Astrocyte (in vitro differentiated cells and primary cell): ENCODE measurements around the gene ZNF99. TPM values are rescaled to one million over a fixed set of nuclear protein-coding genes. Genes with fewer than 3 reads are reported as not detected.
"Not testable (repeated sequence)": the region's sequence is repeated elsewhere in the genome, so short reads cannot be mapped to it uniquely, and the experiment has no call there.

ENCODE experiments used
- DNase-seq: peaks from one replicate; pipeline ENCODE4 v3.0.0-alpha.2; 2010; ENCODE audit warnings: low read depth
- FAIRE-seq: peaks from 2 replicates; lab custom pipeline; 2011; peaks lifted over from hg19 to GRCh38; lab: Jason Lieb, UNC
- H2AFZ ChIP-seq: 2 replicates; pipeline ENCODE4 v1.6.0; 2012; ENCODE audit warnings: low read depth, low read length, inconsistent platforms
- H3K27ac ChIP-seq: 2 replicates; pipeline ENCODE4 v1.5.1; 2011; ENCODE audit warnings: low read depth, low read length, inconsistent platforms
- H3K27me3 ChIP-seq: 2 replicates; pipeline ENCODE4 v1.6.0; 2011; ENCODE audit warnings: low read length, inconsistent platforms; ENCODE audit not compliant: insufficient read depth
- H3K36me3 ChIP-seq: 2 replicates; pipeline ENCODE4 v1.5.1; 2011; ENCODE audit warnings: low read length, inconsistent platforms; ENCODE audit not compliant: insufficient read depth
- H3K4me1 ChIP-seq: 2 replicates; pipeline ENCODE4 v1.5.1; 2011; ENCODE audit warnings: low read length, inconsistent platforms; ENCODE audit not compliant: insufficient read depth
- H3K4me2 ChIP-seq: 2 replicates; pipeline ENCODE4 v1.6.0; 2012; ENCODE audit warnings: low read length, inconsistent platforms
- H3K4me3 ChIP-seq: 2 replicates; pipeline ENCODE4 v1.5.1; 2011; ENCODE audit warnings: low read depth, mild to moderate bottlenecking, low read length, inconsistent platforms; ENCODE audit not compliant: insufficient read depth
- H3K79me2 ChIP-seq: 2 replicates; pipeline ENCODE4 v1.6.0; 2012; ENCODE audit warnings: mild to moderate bottlenecking, low read length, inconsistent platforms; ENCODE audit not compliant: insufficient read depth
- H3K9ac ChIP-seq: 2 replicates; pipeline ENCODE4 v1.6.0; 2012; ENCODE audit warnings: mild to moderate bottlenecking, low read length, inconsistent platforms
- H3K9me3 ChIP-seq: 2 replicates; pipeline ENCODE4 v1.5.1; 2012; ENCODE audit warnings: low read depth, mild to moderate bottlenecking, low read length, inconsistent platforms; ENCODE audit not compliant: insufficient read depth
- H4K20me1 ChIP-seq: 2 replicates; pipeline ENCODE4 v1.6.0; 2012; ENCODE audit warnings: low read length, inconsistent platforms; ENCODE audit not compliant: insufficient read depth
- H3K27ac Mint-ChIP-seq: one replicate; pipeline ENCODE4 v1.8.0; 2021; ENCODE audit warnings: mild to moderate bottlenecking, mixed read lengths; ENCODE audit not compliant: unreplicated experiment
- H3K27me3 Mint-ChIP-seq: one replicate; pipeline ENCODE4 v1.8.0; 2021; ENCODE audit warnings: low read depth, mixed read lengths; ENCODE audit not compliant: unreplicated experiment
- H3K36me3 Mint-ChIP-seq: one replicate; pipeline ENCODE4 v1.8.0; 2021; ENCODE audit warnings: low read depth, mixed read lengths; ENCODE audit not compliant: unreplicated experiment
- H3K4me1 Mint-ChIP-seq: one replicate; pipeline ENCODE4 v1.8.0; 2021; ENCODE audit warnings: low read depth, mixed read lengths; ENCODE audit not compliant: unreplicated experiment
- H3K4me3 Mint-ChIP-seq: one replicate; pipeline ENCODE4 v1.8.0; 2021; ENCODE audit warnings: mild to moderate bottlenecking, moderate library complexity, mixed read lengths; ENCODE audit not compliant: unreplicated experiment
- H3K9me3 Mint-ChIP-seq: one replicate; pipeline ENCODE4 v1.8.0; 2021; ENCODE audit warnings: mild to moderate bottlenecking, mixed read lengths; ENCODE audit not compliant: unreplicated experiment
- EZH2 ChIP-seq: IDR thresholded peaks from 2 replicates; pipeline ENCODE4 v1.6.1; 2012; ENCODE audit warnings: mild to moderate bottlenecking, low read length, inconsistent platforms; ENCODE audit not compliant: insufficient read depth
- total RNA-seq: library from RNA; stranded (reverse); gene quantifications from 2 replicates; pipeline ENCODE4 v1.2.1, GENCODE V29; 2021
- TF ChIP-seq, protein P1 (sequence below): IDR thresholded peaks from 2 replicates; pipeline ENCODE4 v1.5.1; 2011; ENCODE audit warnings: low read depth, mild to moderate bottlenecking, inconsistent platforms, low read length, moderate library complexity; ENCODE audit not compliant: insufficient read depth

The ZNF99 gene
- total RNA-seq, 1 donor from 2014 or later: not detected

DNA sequence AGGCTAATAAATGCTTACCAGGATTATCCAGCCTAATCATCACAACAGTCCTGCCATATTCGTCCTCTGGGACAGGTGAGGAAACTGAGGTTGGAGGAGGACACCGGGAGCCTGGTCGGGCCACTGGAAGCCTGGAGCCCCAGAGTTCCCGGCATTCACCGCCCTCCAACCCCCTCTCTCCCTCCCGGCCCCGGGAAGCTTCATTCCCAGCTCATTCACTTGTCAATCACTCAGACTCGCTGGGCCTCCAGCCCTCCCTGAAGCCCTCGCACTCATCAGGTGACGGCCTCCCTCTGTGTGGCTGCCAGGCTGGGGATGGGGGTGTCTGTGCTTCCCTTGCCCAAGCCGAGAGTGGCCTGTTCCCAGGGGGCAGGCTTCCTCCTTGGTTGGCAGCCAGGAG lies 22.5 kb upstream of the ZNF99 start:
- Histone ChIP-seq H3K79me2 (no peaks in the 10 kb centered on the region), H3K27ac (no peak overlapping the region), H3K27me3 (no peaks in the 10 kb centered on the region), H3K9ac (no peak overlapping the region), H3K4me2 (no peak overlapping the region), H3K9me3 (peaks cover 12% of the 10 kb centered on the region), H2AFZ (no peak overlapping the region), H4K20me1 (no peaks in the 10 kb centered on the region), H3K4me1 (no peaks in the 10 kb centered on the region), H3K36me3 (no peaks in the 10 kb centered on the region), H3K4me3 (no peak overlapping the region)
- H3K36me3 Mint-ChIP-seq: no peaks in the 10 kb centered on the region
- H3K27ac Mint-ChIP-seq: no peak overlapping the region
- FAIRE-seq (no peak), DNase-seq (no peak)
- H3K27me3 Mint-ChIP-seq: no peaks in the 10 kb centered on the region
- H3K4me1 Mint-ChIP-seq: no peaks in the 10 kb centered on the region
- H3K4me3 Mint-ChIP-seq: no peak overlapping the region
- H3K9me3 Mint-ChIP-seq: peaks cover 22% of the 10 kb centered on the region
- TF ChIP-seq, protein P1, sequence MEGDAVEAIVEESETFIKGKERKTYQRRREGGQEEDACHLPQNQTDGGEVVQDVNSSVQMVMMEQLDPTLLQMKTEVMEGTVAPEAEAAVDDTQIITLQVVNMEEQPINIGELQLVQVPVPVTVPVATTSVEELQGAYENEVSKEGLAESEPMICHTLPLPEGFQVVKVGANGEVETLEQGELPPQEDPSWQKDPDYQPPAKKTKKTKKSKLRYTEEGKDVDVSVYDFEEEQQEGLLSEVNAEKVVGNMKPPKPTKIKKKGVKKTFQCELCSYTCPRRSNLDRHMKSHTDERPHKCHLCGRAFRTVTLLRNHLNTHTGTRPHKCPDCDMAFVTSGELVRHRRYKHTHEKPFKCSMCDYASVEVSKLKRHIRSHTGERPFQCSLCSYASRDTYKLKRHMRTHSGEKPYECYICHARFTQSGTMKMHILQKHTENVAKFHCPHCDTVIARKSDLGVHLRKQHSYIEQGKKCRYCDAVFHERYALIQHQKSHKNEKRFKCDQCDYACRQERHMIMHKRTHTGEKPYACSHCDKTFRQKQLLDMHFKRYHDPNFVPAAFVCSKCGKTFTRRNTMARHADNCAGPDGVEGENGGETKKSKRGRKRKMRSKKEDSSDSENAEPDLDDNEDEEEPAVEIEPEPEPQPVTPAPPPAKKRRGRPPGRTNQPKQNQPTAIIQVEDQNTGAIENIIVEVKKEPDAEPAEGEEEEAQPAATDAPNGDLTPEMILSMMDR: no peak
- TF ChIP-seq EZH2: no peak

DNA sequence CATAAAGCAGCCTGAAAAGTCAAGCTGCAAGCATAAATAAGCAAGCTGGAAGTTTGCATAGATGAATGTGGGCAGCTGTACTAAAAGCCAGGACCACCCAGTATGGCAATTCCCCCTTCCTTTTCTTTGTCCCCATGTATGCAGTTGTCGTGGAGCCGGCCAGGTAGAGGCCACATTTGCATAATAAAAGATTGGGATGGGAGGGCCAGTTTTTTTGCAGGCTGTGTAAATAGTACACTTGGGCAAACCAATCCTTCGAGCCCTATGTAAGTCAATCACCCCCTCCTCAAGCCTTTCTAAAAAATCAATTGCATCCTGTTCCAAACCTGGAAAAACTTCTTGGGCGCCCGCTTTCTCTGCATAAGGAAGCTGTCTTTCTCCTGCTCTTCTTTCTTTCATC lies 13.1 kb upstream of the ZNF99 start:
- no peak for DNase-seq
- peaks cover 5% of the 10 kb centered on the region for H3K9me3 ChIP-seq
- Mint-ChIP-seq H3K9me3 (peaks cover 25% of the 10 kb centered on the region), H3K4me1 (no peaks in the 10 kb centered on the region), H3K27ac (no peak overlapping the region), H3K27me3 (no peaks in the 10 kb centered on the region), H3K36me3 (no peaks in the 10 kb centered on the region), H3K4me3 (no peak overlapping the region)
- no peaks in the 10 kb centered on the region for H3K4me1 ChIP-seq
- no peak for TF ChIP-seq EZH2
- TF ChIP-seq, protein P1: no peak
- H3K9ac ChIP-seq: no peak overlapping the region
- H3K27ac ChIP-seq: no peak overlapping the region
- H3K4me3 ChIP-seq: no peak overlapping the region
- H2AFZ ChIP-seq: no peak overlapping the region
- no peaks in the 10 kb centered on the region for H3K79me2 ChIP-seq
- FAIRE-seq: no peak
- H4K20me1 ChIP-seq: no peaks in the 10 kb centered on the region
- no peaks in the 10 kb centered on the region for H3K27me3 ChIP-seq
- no peaks in the 10 kb centered on the region for H3K36me3 ChIP-seq
- H3K4me2 ChIP-seq: no peak overlapping the region

DNA sequence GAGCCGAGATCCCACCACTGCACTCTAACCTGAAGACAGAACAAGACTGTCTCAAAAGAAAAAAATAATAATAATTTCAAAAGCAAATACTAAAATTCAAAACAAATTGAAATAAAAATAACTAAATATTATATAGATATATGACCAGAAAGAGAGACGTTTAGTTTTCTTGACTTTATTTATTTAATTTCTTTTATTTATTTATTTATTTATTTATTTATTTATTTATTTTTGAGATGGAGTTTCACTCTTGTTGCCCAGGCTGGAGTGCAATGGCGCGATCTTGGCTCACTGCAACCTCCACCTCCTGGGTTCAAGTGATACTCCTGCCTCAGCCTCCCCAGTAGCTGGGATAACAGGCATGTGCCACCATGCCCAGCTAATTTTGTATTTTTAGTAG lies 8.9 kb upstream of the ZNF99 start:
- H3K27me3 Mint-ChIP-seq, DNase-seq, FAIRE-seq, H2AFZ ChIP-seq, H3K79me2 ChIP-seq, H3K36me3 Mint-ChIP-seq, H4K20me1 ChIP-seq, H3K4me2 ChIP-seq, H3K4me1 ChIP-seq, H3K4me3 Mint-ChIP-seq, H3K27me3 ChIP-seq, H3K9ac ChIP-seq, H3K4me1 Mint-ChIP-seq, H3K27ac Mint-ChIP-seq, H3K9me3 ChIP-seq, H3K4me3 ChIP-seq, H3K36me3 ChIP-seq, H3K27ac ChIP-seq: not testable (repeated sequence)
- H3K9me3 Mint-ChIP-seq: peaks cover 19% of the 10 kb centered on the region
